ENCODE measurements around the gene MYO1F. TPM values are rescaled to one million over a fixed set of nuclear protein-coding genes. Genes with fewer than 3 reads are reported as not detected.

MYO1F gene
- 0.07 and 0.34 TPM in 2 replicates for total RNA-seq

DNA sequence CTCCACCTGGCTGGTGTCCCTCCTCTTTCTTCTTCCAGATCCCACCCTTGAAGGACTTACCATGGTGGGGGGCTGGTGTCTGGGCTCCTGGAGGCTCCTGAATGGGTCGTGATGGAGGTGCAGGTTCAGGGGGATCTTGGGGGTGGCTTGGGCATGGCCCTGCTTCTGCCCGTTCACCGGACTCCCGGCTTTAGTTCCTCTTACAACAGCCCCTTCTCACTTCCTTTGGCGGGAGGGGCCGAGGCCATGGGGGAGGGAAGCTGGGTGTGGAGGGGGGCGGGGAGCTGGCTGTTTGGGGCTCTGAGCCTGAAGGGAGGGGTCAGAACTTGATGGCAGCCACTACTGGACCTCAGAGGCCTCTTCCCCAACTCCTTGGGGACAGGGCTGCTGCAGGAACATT lies at the start of gene MYO1F:
MYO1F (minus strand) TSS at position 196 of the 400 bp plus-strand sequence; CDS start at position 63, 133 bp downstream.

DNA sequence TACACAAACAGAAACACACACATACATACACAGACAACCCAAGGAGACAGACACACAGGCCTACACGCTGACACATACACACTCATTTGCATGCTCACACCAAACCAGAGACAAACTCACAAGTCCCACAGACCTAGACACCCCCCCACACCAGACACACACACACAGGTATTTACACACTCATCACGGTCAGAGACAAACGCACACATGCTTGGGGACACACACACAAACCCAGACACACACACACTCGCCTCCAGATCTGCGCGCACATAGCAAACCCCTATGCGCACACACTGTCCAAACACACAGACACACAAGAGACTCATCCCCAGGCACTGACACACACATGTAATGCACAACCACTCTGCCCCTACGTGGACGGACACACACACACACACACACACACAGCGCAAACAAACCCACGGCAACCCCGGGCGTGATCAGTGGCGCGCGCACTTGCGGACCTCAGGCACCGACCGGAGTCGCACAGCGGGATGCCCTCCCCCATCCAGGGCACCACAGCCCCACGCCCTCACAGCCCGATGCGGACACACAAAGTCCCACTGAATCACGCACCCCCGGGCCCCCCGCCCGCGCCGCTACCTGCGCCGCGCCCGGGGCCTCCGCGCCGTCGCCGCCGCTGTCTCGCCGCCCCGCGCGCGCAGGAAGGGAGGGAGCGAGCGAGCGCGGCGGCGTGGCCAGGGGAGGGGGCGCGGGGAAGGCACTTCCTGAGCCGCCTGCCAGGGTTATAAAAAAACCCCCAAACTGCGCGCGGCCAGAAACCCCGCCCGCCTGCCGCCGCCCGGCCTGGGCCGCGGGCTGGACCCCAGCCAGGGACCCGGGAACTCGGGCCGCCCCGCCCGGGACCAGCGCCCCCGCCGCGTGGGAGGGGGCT lies 33.0 kb upstream of the MYO1F start, which contains the start of gene ADAMTS10:
ADAMTS10 (minus strand) TSS at position 675 of the 895 bp plus-strand sequence. CDS start 5,005 bp downstream, outside the sequence.

DNA sequence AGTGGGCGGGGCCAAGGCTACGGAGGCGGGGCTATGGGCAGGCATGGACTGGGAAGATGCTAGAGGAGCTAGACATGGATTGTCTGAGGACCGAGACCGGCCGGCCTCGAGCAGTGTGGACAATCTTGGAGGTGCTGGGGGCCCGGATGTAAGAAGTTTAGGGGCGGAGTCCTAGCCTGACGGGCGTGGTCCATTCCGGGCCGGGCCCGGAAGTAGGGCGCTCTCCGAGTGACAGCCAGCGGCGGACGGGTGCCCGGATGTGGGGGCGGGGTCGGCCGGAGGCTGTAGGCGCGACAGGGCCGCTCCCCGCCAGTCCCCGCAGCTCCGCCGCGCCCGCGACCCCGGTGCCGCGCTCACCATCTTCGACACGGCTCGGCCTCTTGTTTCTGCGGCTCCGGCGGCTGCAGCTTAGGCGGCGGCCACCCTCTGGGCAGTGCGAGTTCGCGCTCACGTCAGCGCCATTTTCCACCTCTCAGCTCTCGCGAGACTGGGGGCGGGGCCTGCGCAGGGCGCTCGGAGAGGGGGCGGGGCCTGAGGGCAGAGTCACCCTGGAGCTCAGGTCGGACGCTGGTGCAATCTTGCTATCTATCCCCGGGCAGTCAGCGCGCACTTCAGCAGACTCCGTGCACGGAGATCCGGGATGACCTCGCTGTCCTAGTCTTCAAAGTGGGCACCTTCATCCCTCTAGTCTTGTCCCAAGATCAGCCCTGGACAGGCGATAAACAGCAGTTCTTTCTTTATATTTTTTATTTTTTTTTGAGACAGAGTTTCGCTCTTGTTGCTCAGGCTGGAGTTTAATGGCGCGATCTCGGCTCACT lies 63.3 kb downstream of the MYO1F start, which contains the start of gene ZNF414:
ZNF414 (minus strand) TSS at position 481 of the 818 bp plus-strand sequence; CDS start at position 360, 121 bp downstream.

Other genes starting within 250 kb of the MYO1F start
- gene KANK3, start 234.2 kb downstream of the MYO1F start, total RNA-seq, result 33.0 and 40.5 TPM in 2 replicates
- 10.7 TPM in 2 replicates for gene ANGPTL4, start 213.3 kb downstream of the MYO1F start, total RNA-seq
- 18.7 and 22.5 TPM in 2 replicates for gene RAB11B, start 187.1 kb downstream of the MYO1F start, total RNA-seq
- gene MARCHF2, start 164.1 kb downstream of the MYO1F start, total RNA-seq, result 153 and 159 TPM in 2 replicates
- gene HNRNPM, start 132.5 kb downstream of the MYO1F start, total RNA-seq, result 101 and 103 TPM in 2 replicates
- gene PRAM1, start 74.8 kb downstream of the MYO1F start, total RNA-seq, result not detected in 2 replicates
- 2.9 and 5.9 TPM in 2 replicates for gene ZNF414, start 63.3 kb downstream of the MYO1F start, total RNA-seq
- 11.8 and 12.3 TPM in 2 replicates for gene ADAMTS10, start 33.3 kb upstream of the MYO1F start, total RNA-seq
- not detected in 2 replicates for gene NFILZ, start 53.2 kb upstream of the MYO1F start, total RNA-seq
- not detected in 2 replicates for gene ACTL9, start 121.4 kb upstream of the MYO1F start, total RNA-seq
- not detected in 2 replicates for gene OR2Z1, start 144.2 kb upstream of the MYO1F start, total RNA-seq